LoVo (cell line): Measurements from ENCODE around the gene TMEM39B.
"Not testable (repeated sequence)": the region's sequence is repeated elsewhere in the genome, so short reads cannot be mapped to it uniquely, and the experiment has no call there.

Experiments used
- DNase-seq: peaks from one replicate; pipeline ENCODE4 v3.0.0-alpha.2; 2016; ENCODE audit warnings: low spot score

The TMEM39B gene

DNA sequence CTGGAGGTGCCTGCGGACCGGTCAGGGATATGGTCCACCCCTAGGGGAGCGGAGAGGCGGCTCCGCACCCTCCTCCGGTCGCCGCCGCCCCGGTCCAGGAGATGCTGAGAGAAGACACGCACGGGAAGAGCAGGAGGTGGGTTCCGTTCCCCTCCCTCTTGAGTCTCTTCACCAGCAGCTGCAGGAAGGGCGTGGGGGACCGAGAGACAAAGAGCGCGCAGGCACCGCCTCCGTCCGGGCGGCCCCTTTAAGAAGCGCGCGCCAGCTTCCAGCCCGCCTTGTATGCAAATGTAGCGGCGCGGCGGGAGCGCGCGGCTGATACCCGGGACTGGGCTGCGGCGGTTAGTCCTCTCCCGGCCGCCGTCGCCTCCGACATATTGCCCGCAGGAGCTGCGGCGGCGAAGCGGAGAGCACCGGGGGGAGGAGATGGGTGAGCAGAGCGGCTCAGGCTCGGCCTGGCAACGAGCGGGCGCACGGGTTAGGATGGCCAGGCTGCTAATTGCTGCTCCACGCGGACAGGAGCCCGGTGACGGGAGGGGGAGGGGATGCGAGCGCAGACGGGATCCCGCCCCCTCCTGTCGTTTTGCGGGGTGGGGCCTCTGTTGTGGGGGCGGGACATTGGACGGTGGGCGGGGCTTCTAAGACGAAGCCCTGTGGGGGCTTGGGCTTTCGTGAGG, at the start of gene TMEM39B:
Gene TMEM39B, plus strand, starts transcription at position 318 of the 677 bp plus-strand sequence. Its CDS starts 109 bp downstream, at position 427.
- peak; percentile 90 for DNase-seq

- DNase-seq: no peak
These were observed 49.4 kb upstream of the TMEM39B start for GRCh38 chr1:32023351-32023750.

DNA sequence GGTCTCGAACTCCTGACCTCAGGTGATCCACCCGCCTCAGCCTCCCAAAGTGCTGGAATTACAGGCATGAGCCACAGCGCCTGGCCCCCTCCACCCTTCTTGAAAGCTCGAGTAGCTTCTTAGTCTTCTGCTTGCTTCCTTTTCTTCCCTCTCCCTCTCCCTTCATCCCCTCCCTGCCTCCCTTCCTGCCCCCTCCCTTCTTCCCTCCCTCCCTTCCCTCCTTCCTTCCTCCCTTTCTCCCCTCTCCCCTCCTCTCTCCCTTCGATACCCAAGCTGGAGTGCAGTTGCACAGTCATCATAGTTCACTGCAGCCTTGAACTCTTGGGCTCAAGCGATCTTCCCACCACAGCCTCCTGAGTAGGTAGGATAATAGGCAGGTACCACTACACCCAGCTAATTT, 47.2 kb upstream of the TMEM39B start:
- DNase-seq: no peak

DNA sequence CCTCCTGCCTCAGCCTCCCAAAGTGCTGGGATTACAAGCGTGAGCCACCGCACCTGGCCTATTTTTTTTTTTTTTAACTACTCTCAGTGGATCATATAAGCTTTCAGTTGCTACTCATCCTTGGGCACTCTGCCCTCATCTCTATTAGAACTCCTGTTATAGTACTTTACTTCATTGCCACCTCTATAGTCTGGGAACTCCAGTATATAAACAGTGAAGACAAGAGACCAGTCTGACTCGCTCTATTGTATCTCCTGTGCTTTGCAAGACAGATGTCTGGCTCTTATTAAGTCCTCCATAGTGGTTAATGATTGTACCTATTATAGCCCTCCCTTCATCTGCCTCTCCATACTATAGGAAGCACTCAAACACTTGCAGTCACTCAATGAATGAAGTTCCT, 44.0 kb upstream of the TMEM39B start:
- no peak for DNase-seq

DNA sequence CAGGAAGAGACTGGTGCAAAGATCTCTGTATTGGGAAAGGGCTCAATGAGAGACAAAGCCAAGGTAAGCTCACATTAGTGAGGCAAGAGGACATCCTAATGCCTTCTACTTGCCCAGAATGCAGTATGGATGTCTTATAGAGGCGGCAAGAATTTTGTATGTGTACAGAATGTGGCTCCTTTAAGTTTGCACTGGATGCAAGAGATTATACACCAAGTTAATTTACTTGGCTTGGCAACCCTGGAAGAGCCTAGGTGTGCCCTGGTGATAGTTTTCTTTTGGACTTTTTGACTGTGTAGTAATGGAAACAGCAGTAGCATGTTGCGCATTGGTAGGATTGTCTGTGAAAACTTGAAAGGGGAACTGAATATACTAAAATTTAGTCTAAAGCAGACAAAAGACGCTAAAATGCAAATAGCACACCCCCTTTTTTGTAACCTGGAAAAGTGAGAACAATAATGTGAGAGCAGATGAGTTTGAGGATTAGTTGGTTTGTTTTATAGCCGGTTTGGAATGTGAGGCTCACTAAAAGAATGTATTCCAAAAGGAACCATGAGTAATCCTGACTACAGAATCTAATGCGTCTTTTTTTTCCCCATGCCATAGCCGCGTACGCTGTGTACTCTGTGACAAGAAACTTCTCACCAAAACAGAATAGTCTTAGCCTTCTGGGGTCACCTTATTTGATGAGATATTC, 41.0 kb upstream of the TMEM39B start:
- DNase-seq: no peak

GRCh38 chr1:32032275-32032615, 40.5 kb upstream of the TMEM39B start:
- no peak for DNase-seq

DNA sequence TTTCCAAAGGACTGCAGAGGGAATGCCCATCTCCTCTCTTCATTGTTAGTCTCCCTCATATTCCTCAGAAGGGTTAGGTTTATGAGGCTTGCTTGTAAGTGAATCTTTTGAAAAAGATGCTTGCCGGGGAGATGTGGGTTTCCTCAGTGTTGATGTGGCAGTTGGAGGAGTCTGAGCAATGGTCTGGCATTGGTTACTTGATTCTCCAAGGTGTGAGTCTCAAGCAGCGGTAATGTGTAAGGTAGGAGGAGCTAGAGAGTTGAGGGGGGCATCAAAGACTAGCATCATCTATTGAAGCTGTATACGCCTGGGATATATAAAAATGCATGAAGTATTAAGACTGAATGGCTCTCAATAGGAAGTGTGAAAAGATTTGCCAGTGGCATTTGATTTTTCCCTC, 37.6 kb upstream of the TMEM39B start:
- no peak for DNase-seq

GRCh38 chr1:32040711-32041110, 32.0 kb upstream of the TMEM39B start:
- no peak for DNase-seq

GRCh38 chr1:32042330-32042729, 30.4 kb upstream of the TMEM39B start:
- DNase-seq: no peak

DNA sequence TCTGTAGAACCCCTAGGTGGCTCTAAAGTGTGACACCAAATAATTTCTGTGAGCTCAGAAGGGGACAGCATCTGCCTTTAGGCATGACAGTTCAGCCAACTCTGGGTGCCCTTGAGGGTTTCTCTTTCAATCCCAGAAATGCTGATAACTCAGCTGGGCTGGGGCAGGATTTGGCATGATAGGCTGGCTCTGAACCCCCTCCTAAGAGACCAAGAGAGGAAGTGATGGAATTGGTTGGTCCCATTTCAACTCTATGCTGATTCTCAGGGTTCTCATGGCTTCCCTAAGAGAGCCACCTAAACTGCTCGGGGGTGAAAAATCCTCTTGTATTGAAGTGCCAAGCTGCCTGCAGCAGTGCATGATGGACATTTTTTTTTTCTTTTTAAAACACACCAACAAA, 28.5 kb upstream of the TMEM39B start:
- no peak for DNase-seq

DNA sequence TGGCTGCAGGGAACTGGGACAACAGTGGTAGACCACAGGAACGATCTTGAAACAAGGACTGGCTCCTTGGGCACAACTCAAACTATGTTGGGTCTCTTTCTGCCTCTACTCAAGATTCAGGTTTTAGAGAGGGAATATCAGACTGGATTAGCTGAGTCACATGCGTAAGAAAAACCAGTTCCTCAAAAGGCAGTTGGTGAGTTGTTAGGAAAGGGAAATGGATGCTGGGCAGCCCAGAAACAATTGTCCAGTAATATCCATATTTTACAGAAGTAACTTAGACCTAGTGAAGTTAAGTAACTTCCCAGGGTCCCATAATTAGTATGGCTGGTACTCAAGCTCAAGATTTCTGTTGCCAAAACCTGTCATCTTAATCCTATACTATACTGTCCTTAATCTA, 27.0 kb upstream of the TMEM39B start:
- no peak for DNase-seq

DNA sequence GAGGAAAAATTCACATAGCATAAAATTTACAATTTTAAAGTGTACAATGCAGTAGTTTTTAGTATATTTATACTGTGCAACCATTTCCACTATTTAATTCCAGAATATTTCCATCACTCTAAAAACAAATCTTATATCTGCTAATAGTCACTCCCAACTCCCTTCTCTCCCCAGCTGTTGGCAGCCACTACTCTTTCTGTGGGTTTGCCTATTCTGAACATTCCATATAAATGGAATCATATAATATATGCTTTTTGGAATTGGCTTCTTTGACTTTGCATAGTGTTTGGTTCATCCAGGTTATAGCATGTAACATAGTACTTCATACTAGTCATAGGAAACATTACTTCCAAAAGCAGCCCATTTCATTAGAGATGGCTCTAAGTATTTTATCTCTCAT, 25.0 kb upstream of the TMEM39B start:
- DNase-seq: no peak

DNA sequence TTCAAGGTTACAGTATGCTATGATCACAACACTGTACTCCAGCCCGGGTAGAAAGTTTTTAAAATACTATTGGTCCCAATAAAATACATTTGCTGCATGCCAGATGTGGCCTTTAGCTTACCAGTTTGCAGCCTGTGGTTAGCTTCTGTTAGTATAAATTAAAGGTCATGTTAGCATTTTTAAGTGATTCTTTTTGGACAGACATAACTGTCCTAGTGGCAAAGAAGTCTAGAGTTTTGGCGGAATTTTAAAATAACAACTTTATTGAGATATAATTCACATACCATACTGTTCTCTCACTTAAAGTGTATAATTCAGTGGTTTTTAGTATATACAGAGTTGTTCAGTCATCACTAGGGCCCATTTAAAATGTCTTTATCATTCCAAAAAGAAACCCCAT, 24.3 kb upstream of the TMEM39B start:
- DNase-seq: no peak

DNA sequence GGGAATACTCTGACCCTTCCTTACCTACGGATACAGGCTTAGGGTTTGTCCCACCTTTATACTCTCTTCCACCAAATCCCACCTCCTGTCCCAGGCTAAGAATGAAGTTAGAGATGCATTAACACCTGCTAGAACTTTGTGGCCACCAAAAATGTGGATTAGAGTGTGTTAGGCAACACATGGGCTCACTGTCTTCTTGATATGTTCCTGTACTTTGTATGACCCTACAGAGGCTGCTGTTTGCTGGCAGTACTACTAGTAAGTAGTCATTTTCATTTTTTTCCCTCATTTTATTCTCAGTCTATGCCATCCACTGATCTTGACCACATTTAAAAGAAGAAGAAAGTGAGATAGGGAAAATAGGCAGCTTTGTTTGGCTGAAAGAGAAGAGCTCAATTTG, 21.0 kb upstream of the TMEM39B start:
- no peak for DNase-seq

GRCh38 chr1:32052887-32053286, 19.9 kb upstream of the TMEM39B start:
- no peak for DNase-seq

DNA sequence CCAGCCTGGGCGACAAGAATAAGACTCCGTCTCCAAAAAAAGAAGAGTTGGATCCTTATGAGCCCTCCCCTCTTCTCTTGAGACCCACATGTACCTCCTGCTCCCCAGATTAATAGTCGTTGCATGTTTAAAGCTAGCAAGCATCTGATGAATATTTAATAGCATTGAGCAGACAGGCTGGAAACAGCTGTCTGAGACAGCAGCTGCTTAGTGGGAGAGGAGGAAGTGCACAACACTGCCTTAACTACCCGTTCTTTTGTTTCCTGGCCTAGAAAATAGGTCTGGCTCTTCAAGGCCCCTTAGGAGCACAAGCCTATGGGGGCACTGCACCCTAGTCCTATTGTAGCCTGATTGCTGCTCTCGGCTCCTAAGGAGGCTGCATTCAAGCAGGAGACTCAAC, 17.3 kb upstream of the TMEM39B start:
- DNase-seq: no peak

GRCh38 chr1:32056598-32056997, 16.1 kb upstream of the TMEM39B start:
- DNase-seq: no peak

DNA sequence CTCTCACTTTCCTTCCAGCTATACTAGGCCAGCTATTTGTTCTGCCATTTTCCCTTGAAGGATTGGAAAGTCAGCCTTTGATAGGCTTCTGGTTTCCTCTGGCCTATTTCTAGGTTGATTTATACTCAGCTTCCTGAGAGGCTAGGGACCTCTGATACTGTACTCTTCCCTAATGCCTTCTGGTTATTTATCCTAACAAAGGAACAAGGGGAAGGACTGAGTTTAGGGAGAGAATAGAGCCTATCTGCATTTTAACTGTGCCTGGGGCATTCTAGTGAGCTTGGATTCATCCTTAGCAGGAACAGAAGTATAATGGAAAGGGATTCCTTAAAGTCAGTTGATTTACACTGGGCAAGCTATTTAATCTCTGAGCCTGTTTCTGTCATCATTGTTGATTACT, 11.8 kb upstream of the TMEM39B start:
- no peak for DNase-seq

GRCh38 chr1:32062867-32063230, 9.9 kb upstream of the TMEM39B start:
- DNase-seq: no peak

DNA sequence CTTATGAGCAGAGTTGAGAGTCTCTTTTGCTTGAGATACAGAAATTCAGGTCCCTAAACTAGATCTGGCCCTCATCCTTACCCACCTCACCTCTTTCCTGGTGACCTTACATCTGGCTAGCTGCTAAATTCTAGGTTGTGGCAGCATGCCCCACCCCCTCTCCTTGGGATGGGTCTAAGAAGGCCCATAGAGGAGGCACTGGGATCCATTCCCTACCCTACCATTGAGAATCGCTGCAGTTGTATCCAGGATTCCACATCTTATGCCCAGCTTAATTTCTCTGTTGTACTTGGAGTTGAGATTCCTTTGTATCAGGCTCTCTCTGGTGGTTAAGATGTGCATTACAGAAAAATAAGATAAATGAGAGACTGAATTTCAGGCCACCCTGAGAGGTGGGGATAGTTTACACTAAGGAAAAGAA, 9.5 kb upstream of the TMEM39B start:
- DNase-seq: peak; percentile 23

DNA sequence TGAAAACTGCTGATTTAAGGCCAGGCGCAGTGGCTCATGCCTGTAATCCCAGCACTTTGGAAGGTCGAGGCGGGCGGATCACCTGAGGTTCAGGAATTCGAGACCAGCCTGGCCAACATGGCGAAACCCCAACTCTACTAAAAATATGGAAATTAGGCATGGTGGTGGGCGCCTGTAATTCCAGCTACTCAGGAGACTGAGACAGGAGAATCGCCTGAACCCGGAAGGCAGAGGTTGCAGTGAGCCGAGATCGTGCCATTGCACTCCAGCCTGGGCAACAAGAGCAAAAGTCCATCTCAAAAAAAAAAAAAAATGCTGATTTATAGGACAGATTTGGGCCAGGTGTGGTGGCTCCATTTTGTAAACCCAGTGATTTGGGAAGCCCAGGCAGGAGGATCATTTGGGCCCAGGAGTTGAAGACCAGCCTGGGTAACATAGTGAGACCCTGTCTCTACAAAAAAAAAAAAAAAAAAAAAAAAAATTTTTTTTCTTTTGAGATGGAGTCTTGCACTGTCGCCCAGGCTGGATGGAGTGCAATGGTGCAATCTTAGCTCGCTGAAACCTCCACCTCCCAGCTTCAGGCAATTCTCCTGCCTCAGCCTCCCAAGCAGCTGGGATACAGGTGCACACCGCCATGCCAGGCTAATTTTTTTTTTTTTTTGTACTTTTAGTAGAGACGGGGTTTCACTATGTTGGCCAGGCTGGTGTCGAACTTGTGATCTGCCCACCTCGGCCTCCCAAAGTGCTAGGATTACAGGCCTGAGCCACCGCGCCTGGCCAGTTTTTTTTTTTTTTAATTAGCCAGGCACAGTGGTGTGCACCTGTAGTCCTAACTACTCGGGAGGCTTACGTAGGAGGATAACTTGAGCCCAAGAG, 6.9 kb upstream of the TMEM39B start:
- DNase-seq: not testable (repeated sequence)

DNA sequence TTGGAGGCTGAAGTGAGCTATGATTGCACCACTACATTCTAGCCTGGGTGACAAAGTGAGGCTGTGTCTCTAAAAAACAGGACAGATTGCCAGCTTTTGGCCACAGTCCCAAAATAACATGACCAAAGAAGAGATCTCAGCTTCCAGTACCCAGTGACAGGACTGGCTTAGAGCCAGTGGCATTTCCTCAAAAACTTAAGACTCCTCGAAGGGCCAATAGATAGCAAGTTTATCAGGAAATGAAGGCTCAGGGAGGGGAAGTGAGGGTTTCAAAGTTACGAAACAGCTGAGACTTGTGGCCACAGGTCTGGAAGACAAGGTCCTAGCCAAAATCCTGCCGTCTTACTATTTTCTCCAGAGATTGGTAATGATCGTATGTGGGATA, 6.3 kb upstream of the TMEM39B start:
- peak; percentile 75 for DNase-seq

- no peak for DNase-seq
These were observed 3.7 kb upstream of the TMEM39B start for GRCh38 chr1:32068957-32069588.
